Esophagus (tissue), 2 donors: Measurements from ENCODE around the gene TNFRSF6B. TPM values are rescaled to one million over a fixed set of nuclear protein-coding genes. Genes with fewer than 3 reads are reported as not detected.
"Not testable (repeated sequence)": the region's sequence is repeated elsewhere in the genome, so short reads cannot be mapped to it uniquely, and the experiment has no call there.

ENCODE experiments used
- H3K27ac ChIP-seq, 2 donors: one replicate each; pipeline ENCODE4 v1.5.1; 2013; ENCODE audit warnings: low read depth in 2 of 2, mild to moderate bottlenecking in 2 of 2, inconsistent platforms in 1 of 2, low read length in 1 of 2, moderate library complexity in 1 of 2
- H3K27me3 ChIP-seq, 2 donors: one replicate each; pipeline ENCODE4 v1.6.1; 2013; ENCODE audit warnings: low read length in 2 of 2, control low read depth in 1 of 2, mild to moderate bottlenecking in 1 of 2; ENCODE audit not compliant: insufficient read depth in 2 of 2, control insufficient read depth in 1 of 2
- H3K36me3 ChIP-seq, 2 donors: one replicate each; pipeline ENCODE4 v1.6.1; 2013; ENCODE audit warnings: low read length in 1 of 2; ENCODE audit not compliant: control insufficient read depth in 2 of 2, insufficient read depth in 2 of 2
- H3K4me1 ChIP-seq, 2 donors: one replicate each; pipeline ENCODE4 v1.6.1; 2013; ENCODE audit warnings: low read length in 1 of 2; ENCODE audit not compliant: control insufficient read depth in 2 of 2, insufficient read depth in 2 of 2
- H3K4me3 ChIP-seq, 2 donors: one replicate each; pipeline ENCODE4 v1.5.1; 2013; ENCODE audit warnings: low read length in 2 of 2, mild to moderate bottlenecking in 2 of 2, low read depth in 1 of 2, moderate library complexity in 1 of 2
- H3K9me3 ChIP-seq, 2 donors: one replicate each; pipeline ENCODE4 v1.6.1; 2013; ENCODE audit warnings: mild to moderate bottlenecking in 2 of 2, low read depth in 1 of 2, low read length in 1 of 2, moderate library complexity in 1 of 2; ENCODE audit not compliant: control insufficient read depth in 2 of 2, insufficient read depth in 1 of 2
- WGBS, 2 donors: extraction: QIAGEN DNeasy Blood & Tissue Kit; methylation state at CpG; one replicate each; pipeline ENCODE4 v1.1.7; 2013; 5-methylcytosine and 5-hydroxymethylcytosine counted together
- polyA plus RNA-seq, 2 donors: library from polyadenylated mRNA; stranded (reverse); fragments of 200-250 nt; gene quantifications; one replicate each; pipeline ENCODE4 v1.2.3, GENCODE V29; 2013
- donor health status: healthy with polysubstance abuse.
- donor health status: Bipolar disorder and iron deficiency.

TNFRSF6B gene
- polyA plus RNA-seq, 2 donors, result 2.6 to 15.2 TPM

- H3K27ac ChIP-seq, H3K4me3 ChIP-seq, H3K4me1 ChIP-seq, H3K36me3 ChIP-seq, H3K27me3 ChIP-seq, H3K9me3 ChIP-seq: not testable (repeated sequence)
- 74 to 82% methylated on average over 2 of the region's 2 CpGs for WGBS, 2 donors
Measured at GRCh38 chr20:63722967-63723622, 26.6 kb downstream of the TNFRSF6B start.

- not testable (repeated sequence) for H3K4me3 ChIP-seq, H3K27me3 ChIP-seq, H3K27ac ChIP-seq, H3K9me3 ChIP-seq
- peaks cover 0 to 13% of the 10 kb centered on the region in 2 donors for H3K4me1 ChIP-seq
- peaks cover 0 to 34% of the 10 kb centered on the region in 2 donors for H3K36me3 ChIP-seq
- 85 to 90% methylated on average over 18 of the region's 18 CpGs for WGBS, 2 donors
Measured at GRCh38 chr20:63730189-63730733, 33.8 kb downstream of the TNFRSF6B start.

GRCh38 chr20:63731410-63731809 is 35.0 kb downstream of the TNFRSF6B start:
- H3K36me3 ChIP-seq, result peaks cover 0 to 39% of the 10 kb centered on the region in 2 donors
- no peak overlapping the region for H3K27ac ChIP-seq
- H3K4me3 ChIP-seq, result no peak overlapping the region
- H3K4me1 ChIP-seq, result peaks cover 0 to 17% of the 10 kb centered on the region in 2 donors
- WGBS, 2 donors, result 75 to 78% methylated on average over 5 of the region's 5 CpGs
- no peaks in the 10 kb centered on the region for H3K27me3 ChIP-seq
- no peaks in the 10 kb centered on the region for H3K9me3 ChIP-seq

- Histone ChIP-seq H3K27ac (no peak overlapping the region), H3K4me3 (no peak overlapping the region), H3K27me3 (no peaks in the 10 kb centered on the region), H3K9me3 (no peaks in the 10 kb centered on the region), H3K4me1 (peaks cover 0 to 27% of the 10 kb centered on the region in 2 donors), H3K36me3 (peaks cover 0 to 39% of the 10 kb centered on the region in 2 donors)
- 87 to 89% methylated on average over 38 of the region's 38 CpGs for WGBS, 2 donors
Measured at GRCh38 chr20:63732118-63733095, 36.0 kb downstream of the TNFRSF6B start.

GRCh38 chr20:63733117-63733516 is 36.7 kb downstream of the TNFRSF6B start:
- no peaks in the 10 kb centered on the region for H3K9me3 ChIP-seq
- WGBS, 2 donors, result 91 to 95% methylated on average over 13 of the region's 13 CpGs
- H3K27me3 ChIP-seq, result no peaks in the 10 kb centered on the region
- H3K36me3 ChIP-seq, result peaks cover 0 to 39% of the 10 kb centered on the region in 2 donors
- peaks cover 1 to 31% of the 10 kb centered on the region in 2 donors for H3K4me1 ChIP-seq
- no peak overlapping the region for H3K27ac ChIP-seq
- H3K4me3 ChIP-seq, result no peak overlapping the region

- Histone ChIP-seq H3K27ac (no peak overlapping the region), H3K27me3 (no peaks in the 10 kb centered on the region), H3K36me3 (peaks cover 0 to 39% of the 10 kb centered on the region in 2 donors), H3K4me3 (no peak overlapping the region), H3K9me3 (no peaks in the 10 kb centered on the region), H3K4me1 (peaks cover 4 to 34% of the 10 kb centered on the region in 2 donors)
- 92 to 95% methylated on average over 18 of the region's 18 CpGs for WGBS, 2 donors
Measured at GRCh38 chr20:63733579-63734081, 37.2 kb downstream of the TNFRSF6B start.

GRCh38 chr20:63734111-63734945 is 37.9 kb downstream of the TNFRSF6B start:
- WGBS, 2 donors, result 87 to 91% methylated on average over 23 to 25 of the region's 25 CpGs
- Histone ChIP-seq H3K27me3 (no peaks in the 10 kb centered on the region), H3K4me1 (peaks cover 6 to 36% of the 10 kb centered on the region in 2 donors), H3K27ac (no peak overlapping the region), H3K9me3 (no peaks in the 10 kb centered on the region), H3K36me3 (peaks cover 0 to 39% of the 10 kb centered on the region in 2 donors), H3K4me3 (no peak overlapping the region)

GRCh38 chr20:63734946-63735858 is 38.8 kb downstream of the TNFRSF6B start:
- no peak overlapping the region for H3K4me3 ChIP-seq
- 90 to 91% methylated on average over 48 of the region's 48 CpGs for WGBS, 2 donors

More at GRCh38 chr20:63734946-63735858, 38.8 kb downstream of the TNFRSF6B start:
- H3K27me3 ChIP-seq, result no peaks in the 10 kb centered on the region
- H3K9me3 ChIP-seq, result no peaks in the 10 kb centered on the region
- no peak overlapping the region for H3K27ac ChIP-seq
- peaks cover 0 to 38% of the 10 kb centered on the region in 2 donors for H3K36me3 ChIP-seq
- peaks cover 6 to 36% of the 10 kb centered on the region in 2 donors for H3K4me1 ChIP-seq
